Activated T-helper 2 cell treated with anti-CD3 and anti-CD28 coated beads, Interferon-gamma antibody, Interleukin-2, Interleukin-4, amounts not matched to agents 10 μg/mL and 5 μg/mL and 100 μg/mL, durations not matched to agents 14 hours and 24 hours and 36 hours (primary cell): ENCODE results near the gene MARCKS. TPM values are rescaled to one million over a fixed set of nuclear protein-coding genes. Genes with fewer than 3 reads are reported as not detected.

Source experiments
- DNase-seq: peaks from one replicate; pipeline ENCODE4 v3.0.0; 2021; ENCODE audit warnings: low spot score
- H3K27ac Mint-ChIP-seq: one replicate; pipeline ENCODE4 v1.8.0; 2021; ENCODE audit warnings: mixed read lengths
- H3K27me3 Mint-ChIP-seq: one replicate; pipeline ENCODE4 v1.8.0; 2021; ENCODE audit warnings: low read depth, mixed read lengths
- H3K36me3 Mint-ChIP-seq: one replicate; pipeline ENCODE4 v1.8.0; 2021; ENCODE audit warnings: low read depth, mixed read lengths
- H3K4me1 Mint-ChIP-seq: one replicate; pipeline ENCODE4 v1.8.0; 2021; ENCODE audit warnings: low read depth, mixed read lengths
- H3K4me3 Mint-ChIP-seq: one replicate; pipeline ENCODE4 v1.8.0; 2021; ENCODE audit warnings: low read depth, mild to moderate bottlenecking, moderate library complexity, mixed read lengths
- H3K9me3 Mint-ChIP-seq: one replicate; pipeline ENCODE4 v1.8.0; 2021; ENCODE audit warnings: mixed read lengths
- intact Hi-C: fragments of 100-400 bp; cut with micrococcal nuclease; formaldehyde crosslinking; loops from one replicate; pipeline ENCODE4 v1.15.1; 2023
- total RNA-seq: library from RNA; stranded (reverse); gene quantifications from 2 replicates; pipeline ENCODE4 v1.2.3, GENCODE V29; 2022

Gene MARCKS
- total RNA-seq = 0.28 and 0.34 TPM in 2 replicates

- Mint-ChIP-seq H3K4me1 (peaks cover 18% of the 10 kb centered on the region), H3K9me3 (no peaks in the 10 kb centered on the region), H3K36me3 (no peaks in the 10 kb centered on the region), H3K4me3 (peak within 1 kb of the TSS; percentile 75), H3K27me3 (peaks cover 42% of the 10 kb centered on the region), H3K27ac (no peak within 1 kb of the TSS)
- DNase-seq = peak; percentile 30
- intact Hi-C loops = loop anchor here (5.0 kb wide), 2 partner anchors 115 to 1075 kb away; partner anchors contain the start of gene HDAC2
These were observed at the start of gene MARCKS for GRCh38 chr6:113856625-113857555. TSS of gene MARCKS (plus strand) at chr6:113857345. CDS start at chr6:113857746, 401 bp downstream.

DNA sequence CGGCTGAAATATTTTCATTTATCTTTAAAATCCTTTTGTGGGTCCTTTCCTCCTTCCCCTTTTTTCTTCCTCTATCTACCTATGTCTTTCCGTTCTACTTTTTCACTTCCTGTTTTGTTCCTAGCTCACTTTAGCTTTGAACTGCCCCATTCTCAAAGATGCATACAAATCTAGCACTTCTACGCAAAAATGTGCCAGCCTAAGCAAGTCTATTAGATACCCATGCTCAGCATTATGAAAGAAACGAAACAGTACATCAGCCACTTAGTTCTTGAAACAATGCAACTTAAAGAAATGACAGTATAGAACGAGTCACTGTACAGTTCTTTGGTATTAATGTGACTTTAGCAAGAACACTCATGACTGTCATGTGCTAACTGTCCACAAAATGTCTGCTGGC is 47.3 kb upstream of the MARCKS start:
- Mint-ChIP-seq H3K9me3 (no peaks in the 10 kb centered on the region), H3K4me3 (no peak overlapping the region), H3K4me1 (peaks cover 8% of the 10 kb centered on the region), H3K27me3 (no peaks in the 10 kb centered on the region), H3K27ac (no peak overlapping the region), H3K36me3 (no peaks in the 10 kb centered on the region)
- no peak for DNase-seq
- intact Hi-C loops = loop anchor here (5.0 kb wide), 1 partner anchor 178 kb away; no protein-coding TSS in a partner anchor

DNA sequence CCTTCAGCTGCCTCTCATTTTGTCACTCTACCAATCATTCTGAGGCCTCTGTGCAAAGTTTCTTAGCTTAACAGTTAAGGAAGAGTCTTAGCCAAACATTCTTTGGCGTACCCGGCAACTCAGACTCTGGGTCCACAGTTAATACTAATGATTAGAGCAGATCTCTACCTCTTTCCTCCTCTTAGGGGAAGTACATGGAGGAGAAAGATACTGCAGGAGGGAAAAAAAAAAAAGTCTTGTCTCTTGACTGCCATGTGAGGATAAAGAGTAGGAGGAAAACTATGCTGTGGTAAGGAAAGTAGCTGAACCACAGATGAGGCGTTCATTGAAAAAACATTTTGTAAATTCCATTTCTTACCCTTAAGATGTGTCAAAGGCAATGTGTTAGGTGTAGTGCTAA is 44.0 kb upstream of the MARCKS start:
- Mint-ChIP-seq H3K4me1 (no peaks in the 10 kb centered on the region), H3K36me3 (no peaks in the 10 kb centered on the region), H3K27ac (no peak overlapping the region), H3K4me3 (no peak overlapping the region), H3K9me3 (no peaks in the 10 kb centered on the region), H3K27me3 (no peaks in the 10 kb centered on the region)
- intact Hi-C loops = no loop called here
- no peak for DNase-seq

- H3K9me3 Mint-ChIP-seq = no peaks in the 10 kb centered on the region
- DNase-seq = no peak
- peaks cover 6% of the 10 kb centered on the region for H3K27me3 Mint-ChIP-seq
- no peaks in the 10 kb centered on the region for H3K4me1 Mint-ChIP-seq
- no peak overlapping the region for H3K4me3 Mint-ChIP-seq
- intact Hi-C loops = no loop called here
- no peaks in the 10 kb centered on the region for H3K36me3 Mint-ChIP-seq
- no peak overlapping the region for H3K27ac Mint-ChIP-seq
These were observed 38.6 kb upstream of the MARCKS start for GRCh38 chr6:113818578-113818977.

DNA sequence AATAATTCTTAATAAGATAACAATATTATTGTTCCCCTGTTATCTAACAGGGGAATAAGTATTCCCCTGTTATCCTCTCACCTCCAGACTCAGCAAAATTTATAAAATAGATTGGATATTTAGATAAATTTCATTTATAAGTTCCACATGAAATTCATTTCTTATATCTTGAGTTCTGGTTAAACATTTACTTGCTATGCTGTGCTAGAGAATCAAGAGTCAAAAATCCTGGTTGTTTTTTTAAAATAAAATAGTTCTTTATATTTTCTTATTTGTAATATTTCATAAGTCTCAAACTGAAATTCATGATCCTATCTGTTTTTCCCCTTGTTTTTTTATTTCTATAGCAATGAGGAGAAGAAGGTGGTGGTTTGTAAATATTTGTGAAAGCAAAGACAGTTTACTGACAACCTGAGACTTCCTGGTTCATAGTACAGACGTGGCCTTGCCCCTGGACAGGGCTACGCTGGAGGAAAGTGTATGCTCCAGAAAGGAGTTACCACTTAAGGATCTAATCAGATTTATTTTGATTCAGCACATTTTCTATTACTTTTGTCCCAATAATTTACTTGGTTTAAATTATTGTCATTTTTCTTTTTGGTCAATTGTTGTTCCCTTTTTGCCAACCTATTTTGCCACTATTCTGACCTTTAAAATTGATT is 37.8 kb upstream of the MARCKS start:
- Mint-ChIP-seq H3K4me3 (no peak overlapping the region), H3K36me3 (no peaks in the 10 kb centered on the region), H3K4me1 (no peaks in the 10 kb centered on the region), H3K27ac (no peak overlapping the region), H3K9me3 (no peaks in the 10 kb centered on the region), H3K27me3 (peaks cover 6% of the 10 kb centered on the region)
- intact Hi-C loops = no loop called here
- no peak for DNase-seq

DNA sequence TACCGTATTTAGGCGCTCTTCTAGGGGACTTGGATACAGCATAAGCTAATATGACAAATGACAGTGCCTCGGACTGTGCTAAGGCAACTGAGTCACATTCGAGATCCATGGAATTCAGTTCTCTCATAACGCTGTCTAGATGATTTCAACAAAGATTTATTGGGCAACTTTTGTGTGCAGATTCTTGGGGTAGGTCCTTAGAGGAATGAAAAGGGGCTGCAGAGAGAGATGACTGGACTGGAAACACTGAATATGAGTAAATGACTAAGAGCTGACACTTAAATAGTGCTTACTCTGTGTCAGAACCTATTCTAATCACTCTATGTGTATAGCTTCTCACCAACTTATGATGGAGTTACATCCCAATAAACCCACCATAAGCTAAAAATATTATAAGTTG is 36.4 kb upstream of the MARCKS start:
- DNase-seq = no peak
- Mint-ChIP-seq H3K27me3 (peaks cover 6% of the 10 kb centered on the region), H3K27ac (no peak overlapping the region), H3K4me1 (no peaks in the 10 kb centered on the region), H3K4me3 (no peak overlapping the region), H3K9me3 (no peaks in the 10 kb centered on the region), H3K36me3 (no peaks in the 10 kb centered on the region)
- intact Hi-C loops = no loop called here

DNA sequence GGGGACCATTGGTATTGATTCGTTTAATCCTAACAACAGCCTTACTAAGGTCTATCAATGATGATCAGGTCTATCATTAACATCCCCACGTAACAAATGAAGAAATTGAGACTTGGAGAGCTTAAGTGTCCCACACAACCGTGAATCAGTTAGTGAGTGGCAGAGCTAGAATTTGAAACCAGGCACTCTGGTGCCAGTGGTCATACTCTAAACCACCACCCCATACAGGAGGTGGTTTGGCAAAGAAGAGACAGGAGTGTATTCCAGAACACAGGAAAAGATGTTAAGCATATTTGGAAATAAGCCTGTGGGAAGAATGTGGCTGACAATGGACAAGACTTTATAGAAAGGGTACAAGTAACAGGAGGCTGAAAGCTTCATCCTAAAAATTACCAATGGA is 35.7 kb upstream of the MARCKS start:
- no peaks in the 10 kb centered on the region for H3K36me3 Mint-ChIP-seq
- H3K4me1 Mint-ChIP-seq = no peaks in the 10 kb centered on the region
- intact Hi-C loops = no loop called here
- H3K9me3 Mint-ChIP-seq = no peaks in the 10 kb centered on the region
- no peak overlapping the region for H3K4me3 Mint-ChIP-seq
- DNase-seq = no peak
- peaks cover 6% of the 10 kb centered on the region for H3K27me3 Mint-ChIP-seq
- H3K27ac Mint-ChIP-seq = no peak overlapping the region

- intact Hi-C loops = no loop called here
- Mint-ChIP-seq H3K36me3 (no peaks in the 10 kb centered on the region), H3K4me1 (no peaks in the 10 kb centered on the region), H3K27ac (no peak overlapping the region), H3K9me3 (no peaks in the 10 kb centered on the region), H3K27me3 (peaks cover 7% of the 10 kb centered on the region), H3K4me3 (no peak overlapping the region)
- DNase-seq = no peak
These were observed 33.2 kb upstream of the MARCKS start for GRCh38 chr6:113823916-113824315.

DNA sequence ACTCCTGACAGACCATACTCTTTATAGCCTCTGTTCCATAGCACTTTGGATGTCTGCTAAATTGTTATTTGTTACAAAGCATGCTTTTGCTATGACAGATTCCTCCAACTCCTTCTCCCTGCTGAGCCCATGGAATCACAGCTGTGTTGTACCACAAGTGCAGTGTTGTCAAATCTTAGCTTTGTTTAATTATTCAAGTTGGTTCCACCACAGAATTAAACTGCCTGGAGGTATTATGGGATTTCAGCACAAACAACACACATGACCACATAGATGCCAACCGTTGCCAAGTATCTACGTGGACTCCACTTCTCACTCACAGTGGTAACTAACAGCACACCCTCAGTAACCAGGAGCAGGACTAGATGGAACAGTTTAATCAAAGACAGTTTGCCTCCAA is 32.7 kb upstream of the MARCKS start:
- Mint-ChIP-seq H3K36me3 (no peaks in the 10 kb centered on the region), H3K27me3 (peaks cover 7% of the 10 kb centered on the region), H3K27ac (no peak overlapping the region), H3K4me3 (no peak overlapping the region), H3K9me3 (no peaks in the 10 kb centered on the region), H3K4me1 (no peaks in the 10 kb centered on the region)
- no peak for DNase-seq
- intact Hi-C loops = no loop called here

GRCh38 chr6:113824866-113825265 is 32.3 kb upstream of the MARCKS start:
- intact Hi-C loops = no loop called here
- Mint-ChIP-seq H3K4me3 (no peak overlapping the region), H3K36me3 (no peaks in the 10 kb centered on the region), H3K27me3 (peaks cover 7% of the 10 kb centered on the region), H3K27ac (no peak overlapping the region), H3K4me1 (no peaks in the 10 kb centered on the region), H3K9me3 (no peaks in the 10 kb centered on the region)
- no peak for DNase-seq

DNA sequence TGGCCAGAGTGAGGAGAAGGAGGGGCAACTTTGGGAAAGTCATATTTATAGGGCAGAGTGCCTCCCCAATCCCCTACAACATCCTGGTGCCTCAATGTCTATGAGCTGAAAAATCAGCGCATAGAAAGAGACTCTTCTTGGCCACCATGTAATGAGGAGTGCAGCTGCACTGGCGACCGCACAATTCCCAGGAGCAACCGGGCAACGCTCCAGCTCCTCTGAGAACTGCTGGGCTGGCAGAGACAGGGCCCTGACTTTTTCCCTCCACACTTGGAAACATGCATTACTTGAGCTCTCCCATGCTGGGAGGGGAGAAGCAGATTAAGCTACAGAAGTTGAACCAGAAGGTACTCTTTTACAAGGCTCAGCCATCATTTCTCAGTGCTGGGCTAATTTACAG is 31.4 kb upstream of the MARCKS start:
- Mint-ChIP-seq H3K27ac (no peak overlapping the region), H3K27me3 (peaks cover 5% of the 10 kb centered on the region), H3K4me1 (no peaks in the 10 kb centered on the region), H3K9me3 (no peaks in the 10 kb centered on the region), H3K36me3 (no peaks in the 10 kb centered on the region), H3K4me3 (no peak overlapping the region)
- intact Hi-C loops = no loop called here
- no peak for DNase-seq

DNA sequence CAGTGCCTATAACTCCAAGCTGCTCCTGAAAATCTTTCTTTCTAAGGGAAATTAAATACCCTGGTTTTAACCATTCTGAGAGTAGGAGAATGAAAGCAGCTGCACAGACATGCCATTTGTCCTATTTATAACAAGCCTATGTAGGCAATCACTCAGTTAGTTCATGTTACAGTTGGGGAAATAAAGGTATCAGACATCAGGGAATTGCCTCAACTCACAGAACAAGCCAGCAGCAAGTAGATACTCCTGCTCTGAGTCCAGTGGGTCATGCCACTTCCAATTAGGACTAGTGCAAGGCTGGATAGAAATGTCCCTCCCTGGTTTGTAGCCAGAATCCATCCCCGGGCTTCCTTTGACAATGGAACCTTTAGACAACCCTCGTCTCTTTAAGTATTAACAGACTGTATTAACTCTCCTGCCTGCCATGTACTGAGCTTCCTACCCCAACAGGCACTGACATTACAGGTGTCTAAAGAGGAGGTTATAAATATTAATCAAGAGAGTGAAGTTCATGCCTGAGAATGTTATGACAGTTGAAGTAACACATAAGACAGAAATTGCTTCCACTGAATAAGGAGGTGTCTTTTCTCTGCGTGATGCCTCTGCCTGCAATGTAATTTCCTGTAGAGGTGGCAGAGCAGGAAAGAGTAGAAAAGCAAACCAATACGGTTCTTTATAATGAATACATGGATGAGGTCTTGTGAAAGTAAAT is 28.0 kb upstream of the MARCKS start:
- Mint-ChIP-seq H3K27me3 (peaks cover 1% of the 10 kb centered on the region), H3K4me1 (no peaks in the 10 kb centered on the region), H3K9me3 (no peaks in the 10 kb centered on the region), H3K4me3 (no peak overlapping the region), H3K36me3 (no peaks in the 10 kb centered on the region), H3K27ac (no peak overlapping the region)
- no peak for DNase-seq
- intact Hi-C loops = no loop called here

GRCh38 chr6:113829696-113830045 is 27.5 kb upstream of the MARCKS start:
- no peaks in the 10 kb centered on the region for H3K9me3 Mint-ChIP-seq
- DNase-seq = no peak
- intact Hi-C loops = no loop called here
- H3K36me3 Mint-ChIP-seq = no peaks in the 10 kb centered on the region
- H3K4me1 Mint-ChIP-seq = no peaks in the 10 kb centered on the region
- no peak overlapping the region for H3K27ac Mint-ChIP-seq
- no peak overlapping the region for H3K4me3 Mint-ChIP-seq
- H3K27me3 Mint-ChIP-seq = peaks cover 1% of the 10 kb centered on the region
